ENCODE data around the gene EXOC3L2. TPM values are rescaled to one million over a fixed set of nuclear protein-coding genes. Genes with fewer than 3 reads are reported as not detected.
"Not testable (repeated sequence)": the region's sequence is repeated elsewhere in the genome, so short reads cannot be mapped to it uniquely, and the experiment has no call there.

EXOC3L2 gene
- total and polyA plus RNA-seq, 2 experiments from 2014 or later, result 1.3 TPM; not detected in 1

DNA sequence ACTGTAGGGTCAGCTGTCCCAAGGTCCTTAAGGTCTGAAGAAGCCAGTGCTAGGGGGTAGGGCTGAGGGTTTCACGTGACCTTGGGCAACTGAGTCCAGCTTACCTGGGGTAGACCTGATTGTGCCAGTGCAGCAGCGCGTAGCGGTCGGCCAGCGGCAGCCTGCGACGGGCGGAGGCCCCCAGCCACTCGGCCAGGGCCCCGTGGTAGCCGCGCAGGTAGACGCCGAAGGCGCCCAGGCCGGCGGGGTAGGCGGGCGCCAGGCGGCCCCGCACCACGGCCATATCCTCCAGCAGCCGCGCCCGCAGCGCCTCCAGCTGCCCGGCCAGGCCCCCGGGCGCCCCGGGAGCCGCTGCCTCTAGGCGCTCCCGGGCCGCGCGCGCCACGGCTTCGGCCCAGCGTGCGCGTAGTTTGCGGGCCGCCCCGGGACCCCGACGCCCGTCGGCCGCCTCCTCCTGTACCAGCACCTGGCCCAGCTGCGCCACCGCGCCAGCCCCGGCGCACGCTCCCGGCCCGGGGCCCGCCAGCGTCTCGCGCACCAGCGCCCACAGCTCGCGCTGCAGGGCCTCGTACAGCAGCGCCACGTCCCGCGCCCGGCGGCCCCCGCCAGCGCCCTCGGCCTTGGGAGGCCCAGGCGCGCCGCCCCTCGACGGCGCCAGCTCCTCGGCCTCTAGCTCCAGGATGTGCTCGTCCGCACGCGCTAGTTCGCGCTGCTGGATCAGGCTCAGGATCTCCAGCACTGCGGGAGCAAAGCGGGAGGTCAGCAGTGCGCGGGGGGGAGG lies 10.9 kb downstream of the EXOC3L2 start:
- Histone ChIP-seq H3K27ac (no peak overlapping the region), H3K9me2 (replicated peaks; ENCODE audit: insufficient read depth) (no peaks in the 10 kb centered on the region), H3K4me3 (no peak overlapping the region), H3K9me3 (ENCODE audit: low read depth) (no peaks in the 10 kb centered on the region), H3K36me3 (replicated peaks; ENCODE audit: insufficient read depth, low read depth) (no peaks in the 10 kb centered on the region), H4K20me1 (ENCODE audit: insufficient read depth, poor library complexity, severe bottlenecking) (no peaks in the 10 kb centered on the region), H2AFZ (no peak overlapping the region), H3K27me3 (peaks cover 54% of the 10 kb centered on the region), H3K4me1 (ENCODE audit: insufficient read depth) (no peaks in the 10 kb centered on the region), H3K79me2 (no peaks in the 10 kb centered on the region), H3K4me2 (no peak overlapping the region)
- TF ChIP-seq EZH2 (IDR thresholded peaks at IDR 0.05; ENCODE audit: borderline replicate concordance), result peak; percentile 38
- TF ChIP-seq, protein P1, sequence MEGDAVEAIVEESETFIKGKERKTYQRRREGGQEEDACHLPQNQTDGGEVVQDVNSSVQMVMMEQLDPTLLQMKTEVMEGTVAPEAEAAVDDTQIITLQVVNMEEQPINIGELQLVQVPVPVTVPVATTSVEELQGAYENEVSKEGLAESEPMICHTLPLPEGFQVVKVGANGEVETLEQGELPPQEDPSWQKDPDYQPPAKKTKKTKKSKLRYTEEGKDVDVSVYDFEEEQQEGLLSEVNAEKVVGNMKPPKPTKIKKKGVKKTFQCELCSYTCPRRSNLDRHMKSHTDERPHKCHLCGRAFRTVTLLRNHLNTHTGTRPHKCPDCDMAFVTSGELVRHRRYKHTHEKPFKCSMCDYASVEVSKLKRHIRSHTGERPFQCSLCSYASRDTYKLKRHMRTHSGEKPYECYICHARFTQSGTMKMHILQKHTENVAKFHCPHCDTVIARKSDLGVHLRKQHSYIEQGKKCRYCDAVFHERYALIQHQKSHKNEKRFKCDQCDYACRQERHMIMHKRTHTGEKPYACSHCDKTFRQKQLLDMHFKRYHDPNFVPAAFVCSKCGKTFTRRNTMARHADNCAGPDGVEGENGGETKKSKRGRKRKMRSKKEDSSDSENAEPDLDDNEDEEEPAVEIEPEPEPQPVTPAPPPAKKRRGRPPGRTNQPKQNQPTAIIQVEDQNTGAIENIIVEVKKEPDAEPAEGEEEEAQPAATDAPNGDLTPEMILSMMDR (IDR thresholded peaks at IDR 0.05; ENCODE audit: poor library complexity), result no peak
- 6% methylated on average over 58 of the region's 93 CpGs for WGBS (ENCODE audit: low lambda C conversion rate, missing lambda C conversion rate)
- no peak for DNase-seq (ENCODE audit: low spot score)

DNA sequence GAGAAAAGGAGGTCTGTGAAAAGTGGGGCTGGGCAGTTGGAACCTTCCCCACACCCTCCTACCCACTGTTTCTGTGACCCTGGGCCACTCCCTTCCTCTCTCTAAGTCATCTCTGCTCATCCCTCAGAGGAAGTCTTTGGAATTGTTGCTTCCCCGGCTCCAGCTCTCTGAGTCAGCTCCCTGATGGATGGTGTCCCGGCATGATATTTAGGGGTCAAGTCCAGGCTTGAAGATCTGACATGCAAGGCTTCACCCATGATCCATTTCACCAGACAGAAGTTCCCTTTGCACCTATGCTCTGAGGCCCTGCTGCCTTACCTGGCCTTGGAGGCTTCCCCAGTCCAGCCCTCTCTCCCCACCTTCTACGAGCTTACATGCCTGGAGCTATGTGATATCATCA lies 13.3 kb downstream of the EXOC3L2 start:
- no peak for TF ChIP-seq EZH2phosphoT487 (IDR thresholded peaks at IDR 0.05; ENCODE audit: low read depth, severe bottlenecking, unreplicated experiment)
- TF ChIP-seq EZH2 (IDR thresholded peaks at IDR 0.05; ENCODE audit: borderline replicate concordance), result no peak
- TF ChIP-seq, protein P1 (IDR thresholded peaks at IDR 0.05; ENCODE audit: poor library complexity), result no peak
- Histone ChIP-seq H3K4me1 (ENCODE audit: insufficient read depth) (no peaks in the 10 kb centered on the region), H3K79me2 (no peaks in the 10 kb centered on the region), H3K4me2 (no peak overlapping the region), H3K36me3 (replicated peaks; ENCODE audit: insufficient read depth, low read depth) (no peaks in the 10 kb centered on the region), H3K27me3 (peaks cover 47% of the 10 kb centered on the region), H4K20me1 (ENCODE audit: insufficient read depth, poor library complexity, severe bottlenecking) (no peaks in the 10 kb centered on the region), H3K27ac (no peak overlapping the region), H3K9me3 (ENCODE audit: low read depth) (no peaks in the 10 kb centered on the region), H3K9me2 (replicated peaks; ENCODE audit: insufficient read depth) (no peaks in the 10 kb centered on the region), H2AFZ (no peak overlapping the region), H3K4me3 (no peak overlapping the region)
- WGBS (ENCODE audit: low lambda C conversion rate, missing lambda C conversion rate), result 63% methylated on average over 3 of the region's 3 CpGs
- no peak for DNase-seq (ENCODE audit: low spot score)

DNA sequence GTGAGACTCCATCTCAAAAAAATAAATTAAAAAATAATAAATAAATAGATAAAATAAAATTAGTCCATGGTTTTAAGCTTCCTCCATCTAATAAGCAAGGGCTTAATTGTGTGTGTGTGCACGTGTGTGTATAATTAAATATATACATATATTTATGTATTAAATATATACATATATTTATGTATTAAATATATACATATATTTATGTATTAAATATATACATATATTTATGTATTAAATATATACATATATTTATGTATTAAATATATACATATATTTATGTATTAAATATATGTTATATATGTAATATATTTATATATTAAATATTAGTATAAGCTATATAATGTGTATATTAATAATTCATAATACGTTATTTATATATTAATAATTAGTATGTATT lies 16.2 kb downstream of the EXOC3L2 start:
- not testable (repeated sequence) for DNase-seq (ENCODE audit: low spot score); H3K9me2 ChIP-seq (replicated peaks; ENCODE audit: insufficient read depth); H3K9me3 ChIP-seq (ENCODE audit: low read depth); H3K27ac ChIP-seq; H4K20me1 ChIP-seq (ENCODE audit: insufficient read depth, poor library complexity, severe bottlenecking); H2AFZ ChIP-seq; H3K36me3 ChIP-seq (replicated peaks; ENCODE audit: insufficient read depth, low read depth); H3K4me1 ChIP-seq (ENCODE audit: insufficient read depth); H3K4me3 ChIP-seq; H3K4me2 ChIP-seq; H3K79me2 ChIP-seq
- 75% methylated on average over 2 of the region's 2 CpGs for WGBS (ENCODE audit: low lambda C conversion rate, missing lambda C conversion rate)
- H3K27me3 ChIP-seq, result peaks cover 23% of the 10 kb centered on the region

DNA sequence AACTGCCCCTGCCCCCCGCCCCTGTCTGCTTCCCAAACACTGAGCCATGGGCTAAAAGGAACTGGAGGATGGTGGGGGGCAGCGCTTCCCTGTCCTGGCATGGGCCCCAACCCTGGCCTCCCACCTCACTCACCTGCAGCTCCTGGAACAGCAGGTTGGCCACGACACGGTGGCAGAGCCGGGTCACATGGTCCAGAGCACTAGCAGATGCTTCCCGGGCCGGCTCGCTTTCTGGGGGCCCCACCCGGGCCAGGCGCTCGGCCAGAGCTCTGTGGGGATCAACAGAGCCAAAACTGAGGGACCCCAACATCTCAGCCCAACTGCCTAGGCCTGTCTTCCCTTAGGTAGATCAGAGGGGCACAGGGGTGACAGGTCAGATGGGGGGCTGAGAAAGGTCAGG lies 20.6 kb downstream of the EXOC3L2 start:
- 86% methylated on average over 11 of the region's 11 CpGs for WGBS (ENCODE audit: low lambda C conversion rate, missing lambda C conversion rate)
- H3K27ac ChIP-seq, result no peak overlapping the region
- no peaks in the 10 kb centered on the region for H3K9me2 ChIP-seq (replicated peaks; ENCODE audit: insufficient read depth)
- no peak overlapping the region for H3K4me2 ChIP-seq
- no peak overlapping the region for H3K4me3 ChIP-seq
- no peaks in the 10 kb centered on the region for H3K36me3 ChIP-seq (replicated peaks; ENCODE audit: insufficient read depth, low read depth)
- H3K27me3 ChIP-seq, result peaks cover 25% of the 10 kb centered on the region
- TF ChIP-seq EZH2 (IDR thresholded peaks at IDR 0.05; ENCODE audit: borderline replicate concordance) (no peak), EZH2phosphoT487 (IDR thresholded peaks at IDR 0.05; ENCODE audit: low read depth, severe bottlenecking, unreplicated experiment) (no peak)
- TF ChIP-seq, protein P1 (IDR thresholded peaks at IDR 0.05; ENCODE audit: poor library complexity), result no peak
- no peaks in the 10 kb centered on the region for H4K20me1 ChIP-seq (ENCODE audit: insufficient read depth, poor library complexity, severe bottlenecking)
- H3K9me3 ChIP-seq (ENCODE audit: low read depth), result no peaks in the 10 kb centered on the region
- no peak overlapping the region for H2AFZ ChIP-seq
- H3K79me2 ChIP-seq, result no peaks in the 10 kb centered on the region
- no peak for DNase-seq (ENCODE audit: low spot score)
- H3K4me1 ChIP-seq (ENCODE audit: insufficient read depth), result no peaks in the 10 kb centered on the region

All from hepatocyte (in vitro differentiated cells).